GM12873 (cell line): Measurements from ENCODE around the gene ACSM2A.

Experiments
- CTCF ChIP-seq: IDR thresholded peaks from 2 replicates; pipeline ENCODE4 v1.5.1; 2012; ENCODE audit warnings: low read depth, mild to moderate bottlenecking, moderate library complexity, low read length, control low read depth; ENCODE audit not compliant: insufficient read depth; ENCODE audit errors: missing control alignments

The ACSM2A gene

GRCh38 chr16:20415541-20415940 is 35.8 kb upstream of the ACSM2A start:
- no peak for TF ChIP-seq CTCF

GRCh38 chr16:20424129-20424866 is 27.0 kb upstream of the ACSM2A start:
- no peak for TF ChIP-seq CTCF

GRCh38 chr16:20430948-20431347 is 20.4 kb upstream of the ACSM2A start:
- TF ChIP-seq CTCF = no peak

GRCh38 chr16:20441191-20441590 is 10.1 kb upstream of the ACSM2A start:
- no peak for TF ChIP-seq CTCF

GRCh38 chr16:20484726-20485125 is 33.4 kb downstream of the ACSM2A start:
- TF ChIP-seq CTCF = no peak

GRCh38 chr16:20485408-20485807 is 34.1 kb downstream of the ACSM2A start:
- no peak for TF ChIP-seq CTCF

GRCh38 chr16:20504418-20504817 is 53.1 kb downstream of the ACSM2A start:
- TF ChIP-seq CTCF = no peak

- no peak for TF ChIP-seq CTCF
These were observed 56.0 kb downstream of the ACSM2A start for GRCh38 chr16:20507280-20507679.
